Measurements from ENCODE around the gene RAB39A.

DNA sequence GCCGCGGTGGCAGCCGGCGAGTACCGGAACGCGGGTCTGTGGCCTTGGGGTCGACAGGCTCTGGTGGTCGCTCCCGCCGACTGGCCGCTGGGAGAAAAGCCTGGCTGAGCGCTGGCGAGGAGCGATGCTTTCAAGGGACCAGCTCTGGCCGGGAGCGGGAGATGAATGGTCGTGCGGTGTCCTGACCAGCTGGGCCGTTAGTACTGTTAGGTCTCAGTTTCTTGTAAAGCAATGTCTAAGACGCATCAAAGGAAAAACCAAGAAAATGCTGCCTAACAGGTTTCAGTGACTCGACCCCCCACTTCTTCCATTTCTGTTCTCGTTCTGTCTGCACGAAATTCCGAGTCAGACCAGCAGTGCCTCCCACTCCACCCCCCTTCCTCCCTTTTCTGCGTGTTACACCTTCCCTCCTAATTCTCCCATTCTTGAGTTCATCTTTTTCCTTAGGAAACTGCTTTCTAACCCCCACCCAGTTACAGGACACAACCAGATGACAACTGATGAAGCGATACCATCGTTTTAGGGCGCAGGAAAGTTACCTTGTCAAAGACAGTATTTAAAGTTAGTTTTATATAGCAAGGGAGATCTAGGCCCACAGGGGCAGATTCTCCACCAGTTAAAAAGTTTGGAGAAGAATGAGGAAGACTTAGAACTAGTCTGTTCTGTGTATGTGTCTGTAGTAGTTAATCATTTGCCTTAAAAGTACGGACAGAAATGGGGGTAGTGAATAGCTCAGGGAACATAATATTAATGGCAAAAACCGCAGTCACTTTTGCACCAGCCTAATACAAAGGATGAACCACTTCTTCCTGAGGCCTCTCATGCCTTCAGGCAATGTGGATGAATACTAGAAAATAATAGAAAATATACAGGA is 81.5 kb downstream of the RAB39A start:
- TF ChIP-seq FOXM1 (IDR thresholded peaks at IDR 0.05; ENCODE audit: borderline replicate concordance) (no peak), TARDBP (IDR thresholded peaks at IDR 0.05) (no peak), SP1 (IDR thresholded peaks at IDR 0.05) (no peak), FOXA1 (IDR thresholded peaks at IDR 0.05) (no peak), ARNT (IDR thresholded peaks at IDR 0.05) (no peak)

Measured in HEK293T (cell line).